ENCODE measurements around the gene FBXO8.
A peak's percentile ranks its signal among the peaks of the same experiment; 100 is the strongest.

The FBXO8 gene

DNA sequence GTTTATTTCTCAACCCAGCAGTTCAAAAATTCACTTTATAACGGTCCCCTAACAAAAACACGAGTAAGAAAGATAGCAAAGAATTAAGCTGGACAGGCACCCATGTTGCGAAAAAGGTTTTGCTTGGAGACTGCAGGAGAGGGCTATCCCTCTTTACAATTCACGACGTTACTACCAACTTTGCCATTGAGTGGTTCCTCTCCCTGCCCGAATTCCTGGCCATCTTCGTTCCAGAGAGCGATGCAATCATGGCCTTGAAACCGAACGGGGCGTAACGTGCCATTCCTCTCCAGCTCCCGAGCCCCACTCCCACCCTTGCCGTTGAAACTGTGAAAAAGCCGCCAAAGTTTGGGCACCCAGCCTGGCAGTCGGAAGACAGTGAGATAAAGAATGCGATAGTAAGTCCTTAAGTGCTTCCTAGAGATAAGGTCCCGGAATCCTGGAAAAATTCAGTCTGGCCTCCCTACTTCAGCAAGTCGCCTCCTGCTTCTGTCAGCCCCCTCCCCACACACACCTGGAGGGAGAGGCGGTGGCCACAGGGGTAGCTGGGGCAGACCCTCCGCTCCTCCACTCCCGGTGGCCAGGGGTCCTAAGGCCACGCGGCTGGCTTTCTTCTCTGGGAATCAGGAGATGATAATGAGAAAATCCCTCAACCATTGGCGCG lies 65.2 kb downstream of the FBXO8 start:
- H3K4me3 ChIP-seq (ENCODE audit: low read depth, low read length): no peak overlapping the region
- no peak for DNase-seq (ENCODE audit: low read depth)

DNA sequence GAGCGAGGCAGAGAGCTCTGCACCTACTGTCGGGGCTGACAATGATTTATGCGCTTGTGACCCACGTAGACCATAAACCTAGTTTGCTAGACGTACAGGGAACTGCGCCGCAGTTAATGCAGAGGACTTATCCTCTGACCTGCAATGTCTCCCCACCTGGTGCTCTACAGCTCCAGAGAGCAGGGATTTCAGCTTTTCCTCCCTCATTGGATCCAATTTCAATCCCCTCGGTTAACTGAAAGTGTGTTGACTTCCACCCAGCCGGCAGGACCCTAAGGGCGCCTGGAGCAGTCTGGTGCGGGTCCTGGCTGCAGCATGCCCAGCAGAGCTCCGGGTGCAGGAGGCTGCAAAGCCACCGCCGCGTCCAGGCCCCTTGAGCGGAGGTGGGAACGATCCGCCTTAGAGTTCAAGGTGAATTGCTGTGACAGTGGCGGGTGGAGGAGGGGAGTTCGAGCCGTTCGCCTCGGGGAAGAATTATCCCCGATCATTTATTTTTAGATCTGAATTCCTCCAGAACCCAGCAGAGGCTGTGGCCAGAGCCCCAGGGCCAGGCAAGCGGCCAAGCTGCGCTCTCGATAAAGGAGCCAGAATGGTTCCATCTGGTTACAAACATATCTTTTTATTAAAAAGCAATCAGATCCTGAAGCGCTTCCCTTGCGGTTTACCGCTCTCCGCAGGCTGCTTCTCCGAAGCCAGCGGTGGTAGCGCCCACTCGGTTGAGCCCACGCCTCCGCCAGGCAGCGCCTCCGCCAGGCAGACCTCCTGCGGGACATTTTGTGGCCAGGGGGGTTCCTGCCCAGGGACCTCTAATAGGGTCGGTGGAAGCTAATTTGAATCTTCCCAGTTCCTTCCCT lies 66.0 kb downstream of the FBXO8 start:
- DNase-seq (ENCODE audit: low read depth): peak; percentile 39
- H3K4me3 ChIP-seq (ENCODE audit: low read depth, low read length): no peak overlapping the region
- TF ChIP-seq MYC (IDR thresholded peaks at IDR 0.05; ENCODE audit: low read depth, low read length) (no peak), POLR2A (IDR thresholded peaks at IDR 0.05; ENCODE audit: extremely low read depth, insufficient read length) (no peak)
- TF ChIP-seq, protein P1, sequence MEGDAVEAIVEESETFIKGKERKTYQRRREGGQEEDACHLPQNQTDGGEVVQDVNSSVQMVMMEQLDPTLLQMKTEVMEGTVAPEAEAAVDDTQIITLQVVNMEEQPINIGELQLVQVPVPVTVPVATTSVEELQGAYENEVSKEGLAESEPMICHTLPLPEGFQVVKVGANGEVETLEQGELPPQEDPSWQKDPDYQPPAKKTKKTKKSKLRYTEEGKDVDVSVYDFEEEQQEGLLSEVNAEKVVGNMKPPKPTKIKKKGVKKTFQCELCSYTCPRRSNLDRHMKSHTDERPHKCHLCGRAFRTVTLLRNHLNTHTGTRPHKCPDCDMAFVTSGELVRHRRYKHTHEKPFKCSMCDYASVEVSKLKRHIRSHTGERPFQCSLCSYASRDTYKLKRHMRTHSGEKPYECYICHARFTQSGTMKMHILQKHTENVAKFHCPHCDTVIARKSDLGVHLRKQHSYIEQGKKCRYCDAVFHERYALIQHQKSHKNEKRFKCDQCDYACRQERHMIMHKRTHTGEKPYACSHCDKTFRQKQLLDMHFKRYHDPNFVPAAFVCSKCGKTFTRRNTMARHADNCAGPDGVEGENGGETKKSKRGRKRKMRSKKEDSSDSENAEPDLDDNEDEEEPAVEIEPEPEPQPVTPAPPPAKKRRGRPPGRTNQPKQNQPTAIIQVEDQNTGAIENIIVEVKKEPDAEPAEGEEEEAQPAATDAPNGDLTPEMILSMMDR (IDR thresholded peaks at IDR 0.05; ENCODE audit: low read depth, low read length): no peak

More for the DNA sequence above, 65.2 kb downstream of the FBXO8 start:
- TF ChIP-seq, protein P2, sequence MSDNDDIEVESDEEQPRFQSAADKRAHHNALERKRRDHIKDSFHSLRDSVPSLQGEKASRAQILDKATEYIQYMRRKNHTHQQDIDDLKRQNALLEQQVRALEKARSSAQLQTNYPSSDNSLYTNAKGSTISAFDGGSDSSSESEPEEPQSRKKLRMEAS (IDR thresholded peaks at IDR 0.05; ENCODE audit: low read depth, low read length): no peak
- TF ChIP-seq MYC (IDR thresholded peaks at IDR 0.05; ENCODE audit: low read depth, low read length) (no peak), POLR2A (IDR thresholded peaks at IDR 0.05; ENCODE audit: extremely low read depth, insufficient read length) (no peak)
- TF ChIP-seq, protein P1 (IDR thresholded peaks at IDR 0.05; ENCODE audit: low read depth, low read length): no peak

DNA sequence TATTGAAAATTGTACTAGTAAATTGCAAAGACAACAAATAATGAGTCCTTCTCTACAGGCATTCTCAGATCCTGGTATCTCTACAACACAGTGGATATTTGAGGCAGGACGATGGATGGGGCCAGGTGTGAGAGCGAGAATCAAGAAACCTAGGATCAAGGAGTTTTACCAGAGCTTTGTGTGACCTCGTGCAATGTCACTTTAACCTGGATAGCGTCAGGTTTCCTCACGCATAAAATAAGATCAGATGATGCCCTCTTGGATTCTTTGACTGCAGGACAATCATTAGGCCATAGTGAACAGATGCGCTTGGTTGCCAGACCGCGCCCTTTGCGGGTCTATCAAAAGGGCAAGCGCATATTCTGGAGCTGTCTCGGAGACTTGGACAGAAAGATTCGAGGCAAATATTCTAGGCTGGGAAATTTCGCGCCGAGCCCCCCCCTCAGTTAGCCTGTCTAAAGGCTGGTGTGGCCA lies 66.6 kb downstream of the FBXO8 start:
- TF ChIP-seq, protein P1 (IDR thresholded peaks at IDR 0.05; ENCODE audit: low read depth, low read length): no peak
- TF ChIP-seq, protein P2 (IDR thresholded peaks at IDR 0.05; ENCODE audit: low read depth, low read length): no peak
- TF ChIP-seq POLR2A (IDR thresholded peaks at IDR 0.05; ENCODE audit: extremely low read depth, insufficient read length) (no peak), MYC (IDR thresholded peaks at IDR 0.05; ENCODE audit: low read depth, low read length) (no peak)
- no peak overlapping the region for H3K4me3 ChIP-seq (ENCODE audit: low read depth, low read length)

DNA sequence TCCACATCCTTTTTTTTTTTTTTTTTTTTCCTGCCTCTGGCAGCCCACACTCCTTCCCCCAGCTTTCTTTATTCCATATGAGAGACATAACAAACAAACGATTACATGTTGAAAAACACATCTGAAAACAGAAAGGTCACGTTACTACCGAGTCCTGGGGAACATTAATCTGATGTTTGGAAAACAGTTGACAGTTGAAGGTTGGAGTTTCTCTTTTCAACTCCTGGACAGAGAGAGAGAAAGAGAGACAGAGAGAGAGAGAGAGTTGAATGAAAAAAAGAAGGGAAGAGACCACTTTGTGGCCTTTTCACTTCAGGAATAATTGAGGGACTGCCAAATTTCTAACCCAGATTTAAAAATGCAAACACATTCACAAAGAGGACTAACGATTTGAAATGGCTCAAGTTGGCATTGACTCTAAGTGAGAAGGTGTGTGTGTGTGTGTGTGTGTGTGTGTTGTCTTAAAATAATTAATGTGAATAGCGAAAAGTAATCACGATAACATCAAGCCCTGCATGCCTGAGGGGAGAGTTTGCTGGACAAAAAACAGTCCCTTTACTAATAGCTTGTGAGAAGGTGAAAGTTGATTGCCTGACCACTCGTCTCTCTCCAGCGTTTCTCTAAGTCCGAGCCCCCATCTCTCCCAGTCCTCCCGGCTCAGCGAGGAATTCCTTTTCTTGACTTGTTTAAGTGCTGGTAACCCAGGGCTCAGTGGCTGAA lies 67.3 kb downstream of the FBXO8 start:
- no peak overlapping the region for H3K4me3 ChIP-seq (ENCODE audit: low read depth, low read length)
- TF ChIP-seq, protein P2 (IDR thresholded peaks at IDR 0.05; ENCODE audit: low read depth, low read length): no peak
- TF ChIP-seq, protein P1 (IDR thresholded peaks at IDR 0.05; ENCODE audit: low read depth, low read length): no peak
- TF ChIP-seq MYC (IDR thresholded peaks at IDR 0.05; ENCODE audit: low read depth, low read length): no peak
- no peak for TF ChIP-seq POLR2A (IDR thresholded peaks at IDR 0.05; ENCODE audit: extremely low read depth, insufficient read length)
- no peak for DNase-seq (ENCODE audit: low read depth)

More for the DNA sequence above, 66.6 kb downstream of the FBXO8 start:
- no peak for DNase-seq (ENCODE audit: low read depth)

DNA sequence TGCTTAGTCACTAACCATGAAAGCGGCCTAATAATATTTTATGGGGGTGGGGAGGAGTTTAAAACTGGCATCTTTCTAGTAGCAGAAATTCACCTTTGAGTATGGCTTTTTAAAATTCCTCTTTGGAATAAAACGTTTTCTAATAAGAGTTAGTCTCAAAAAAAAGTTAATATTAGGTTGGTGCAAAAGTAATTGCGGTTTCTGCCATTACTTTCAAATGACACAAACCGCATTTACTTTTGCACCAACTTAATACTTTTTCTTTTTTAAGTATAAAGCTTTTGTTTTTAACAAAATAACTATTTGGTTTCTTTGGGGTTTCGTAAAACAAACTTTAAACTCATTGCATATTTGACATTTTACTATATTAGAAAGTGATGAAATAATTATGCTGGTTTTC lies 68.4 kb downstream of the FBXO8 start:
- H3K4me3 ChIP-seq (ENCODE audit: low read depth, low read length): no peak overlapping the region
- no peak for DNase-seq (ENCODE audit: low read depth)

More for the DNA sequence above, 68.4 kb downstream of the FBXO8 start:
- TF ChIP-seq, protein P1 (IDR thresholded peaks at IDR 0.05; ENCODE audit: low read depth, low read length): no peak
- TF ChIP-seq MYC (IDR thresholded peaks at IDR 0.05; ENCODE audit: low read depth, low read length) (no peak), POLR2A (IDR thresholded peaks at IDR 0.05; ENCODE audit: extremely low read depth, insufficient read length) (no peak)
- TF ChIP-seq, protein P2 (IDR thresholded peaks at IDR 0.05; ENCODE audit: low read depth, low read length): no peak

Data from NB4 (cell line).